Activated CD8-positive, alpha-beta T cell treated with anti-CD3 and anti-CD28 coated beads, Interleukin-2, amount 10 ng/mL, durations not matched to agents 7 days and 5 days (primary cell): ENCODE data around the gene RNF212B. TPM values are rescaled to one million over a fixed set of nuclear protein-coding genes. Genes with fewer than 3 reads are reported as not detected.
"Not testable (repeated sequence)": the region's sequence is repeated elsewhere in the genome, so short reads cannot be mapped to it uniquely, and the experiment has no call there.

ENCODE experiments used
- ATAC-seq: fragments of 150-1000 bp; cut with Tn5 transposase; one replicate; pipeline ENCODE4 v1.10.0; 2021; ENCODE audit warnings: moderate library complexity
- CTCF ChIA-PET: fragments of 350-600 bp; sonication (Branson Sonifier 250); formaldehyde crosslinking; loops from one replicate; lab custom pipeline; 2021; ENCODE audit warnings: antibody characterized with exemption; lab: Charles Lee
- POLR2A ChIA-PET: fragments of 350-600 bp; sonication (Branson Sonifier 250); formaldehyde crosslinking; loops from one replicate; lab custom pipeline; 2021; ENCODE audit warnings: antibody characterized with exemption; lab: Charles Lee
- DNase-seq: peaks from one replicate; pipeline ENCODE4 v3.0.0-alpha.2; 2020
- H3K27ac Mint-ChIP-seq: one replicate; pipeline ENCODE4 v1.8.0; 2021; ENCODE audit warnings: mild to moderate bottlenecking, mixed read lengths
- H3K27me3 Mint-ChIP-seq: one replicate; pipeline ENCODE4 v1.8.0; 2021; ENCODE audit warnings: low read depth, mixed read lengths
- H3K36me3 Mint-ChIP-seq: one replicate; pipeline ENCODE4 v1.8.0; 2021; ENCODE audit warnings: low read depth, mixed read lengths
- H3K4me1 Mint-ChIP-seq: one replicate; pipeline ENCODE4 v1.8.0; 2021; ENCODE audit warnings: low read depth, mixed read lengths
- H3K4me3 Mint-ChIP-seq: one replicate; pipeline ENCODE4 v1.8.0; 2021; ENCODE audit warnings: mild to moderate bottlenecking, mixed read lengths
- H3K9me3 Mint-ChIP-seq: one replicate; pipeline ENCODE4 v1.8.0; 2022; ENCODE audit warnings: mixed read lengths; ENCODE audit not compliant: insufficient read depth
- total RNA-seq, 2 experiments: library from RNA; stranded (reverse); gene quantifications; one replicate each; pipeline ENCODE4 v1.2.3, GENCODE V29; 2021

The RNF212B gene
- total RNA-seq, 2 experiments from 2014 or later, result not detected

GRCh38 chr14:23245282-23245681 is 7.5 kb downstream of the RNF212B start:
- Mint-ChIP-seq H3K4me1 (no peaks in the 10 kb centered on the region), H3K27me3 (peaks cover 19% of the 10 kb centered on the region), H3K4me3 (no peak overlapping the region), H3K27ac (no peak overlapping the region), H3K9me3 (no peaks in the 10 kb centered on the region), H3K36me3 (no peaks in the 10 kb centered on the region)
- no peak for ATAC-seq
- CTCF ChIA-PET, result no interaction called here
- POLR2A ChIA-PET, result no interaction called here
- no peak for DNase-seq

- peaks cover 26% of the 10 kb centered on the region for H3K27me3 Mint-ChIP-seq
- no peaks in the 10 kb centered on the region for H3K4me1 Mint-ChIP-seq
- no peak overlapping the region for H3K4me3 Mint-ChIP-seq
- ATAC-seq (no peak), DNase-seq (no peak)
- CTCF ChIA-PET, result no interaction called here
- H3K36me3 Mint-ChIP-seq, result no peaks in the 10 kb centered on the region
- no peaks in the 10 kb centered on the region for H3K9me3 Mint-ChIP-seq
- POLR2A ChIA-PET, result no interaction called here
- no peak overlapping the region for H3K27ac Mint-ChIP-seq
These were observed 10.9 kb downstream of the RNF212B start for GRCh38 chr14:23248601-23249000.

GRCh38 chr14:23249824-23250223 is 12.1 kb downstream of the RNF212B start:
- POLR2A ChIA-PET, result no interaction called here

GRCh38 chr14:23252006-23252405 is 14.3 kb downstream of the RNF212B start:
- POLR2A ChIA-PET, result no interaction called here

More at GRCh38 chr14:23249824-23250223, 12.1 kb downstream of the RNF212B start:
- no peaks in the 10 kb centered on the region for H3K4me1 Mint-ChIP-seq
- ATAC-seq (no peak), DNase-seq (no peak)
- no peaks in the 10 kb centered on the region for H3K36me3 Mint-ChIP-seq
- CTCF ChIA-PET, result interaction anchor here (0.6 kb wide), 1 partner anchor 45 kb away, joined by 3 read pairs; no protein-coding TSS in a partner anchor
- H3K9me3 Mint-ChIP-seq, result no peaks in the 10 kb centered on the region
- H3K27me3 Mint-ChIP-seq, result peaks cover 26% of the 10 kb centered on the region
- H3K27ac Mint-ChIP-seq, result no peak overlapping the region
- no peak overlapping the region for H3K4me3 Mint-ChIP-seq

GRCh38 chr14:23252420-23253333 is 14.9 kb downstream of the RNF212B start:
- Mint-ChIP-seq H3K27ac (no peak overlapping the region), H3K36me3 (no peaks in the 10 kb centered on the region), H3K9me3 (no peaks in the 10 kb centered on the region), H3K4me3 (no peak overlapping the region), H3K4me1 (no peaks in the 10 kb centered on the region), H3K27me3 (peaks cover 25% of the 10 kb centered on the region)
- ChIA-PET CTCF (no interaction called here), POLR2A (no interaction called here)
- ATAC-seq, result no peak
- DNase-seq, result no peak

More at GRCh38 chr14:23252006-23252405, 14.3 kb downstream of the RNF212B start:
- DNase-seq (no peak), ATAC-seq (no peak)
- H3K36me3 Mint-ChIP-seq, result no peaks in the 10 kb centered on the region
- no peak overlapping the region for H3K4me3 Mint-ChIP-seq
- peaks cover 21% of the 10 kb centered on the region for H3K27me3 Mint-ChIP-seq
- CTCF ChIA-PET, result no interaction called here
- H3K27ac Mint-ChIP-seq, result no peak overlapping the region
- no peaks in the 10 kb centered on the region for H3K9me3 Mint-ChIP-seq
- no peaks in the 10 kb centered on the region for H3K4me1 Mint-ChIP-seq

- Mint-ChIP-seq H3K9me3 (no peaks in the 10 kb centered on the region), H3K36me3 (no peaks in the 10 kb centered on the region), H3K4me3 (no peak overlapping the region), H3K27me3 (peaks cover 38% of the 10 kb centered on the region), H3K27ac (no peak overlapping the region), H3K4me1 (no peaks in the 10 kb centered on the region)
- ChIA-PET CTCF (interaction anchor here (1.6 kb wide), 1 partner anchor 137 kb away, joined by 7 read pairs; no protein-coding TSS in a partner anchor), POLR2A (interaction anchor here (1.5 kb wide), 1 partner anchor 74 kb away, joined by 3 read pairs; no protein-coding TSS in a partner anchor)
- ATAC-seq (no peak), DNase-seq (no peak)
These were observed 20.5 kb downstream of the RNF212B start for GRCh38 chr14:23258256-23258655.

- Mint-ChIP-seq H3K27ac (no peak overlapping the region), H3K27me3 (peaks cover 40% of the 10 kb centered on the region), H3K4me3 (no peak overlapping the region), H3K36me3 (no peaks in the 10 kb centered on the region), H3K4me1 (no peaks in the 10 kb centered on the region), H3K9me3 (no peaks in the 10 kb centered on the region)
- ATAC-seq, result no peak
- CTCF ChIA-PET, result interaction anchor here (1.1 to 2.3 kb wide), 2 partner anchors 33 to 121 kb away, joined by 3 to 9 read pairs; no protein-coding TSS in a partner anchor
- DNase-seq, result no peak
- POLR2A ChIA-PET, result no interaction called here
These were observed 21.7 kb downstream of the RNF212B start for GRCh38 chr14:23259426-23259825.

GRCh38 chr14:23260849-23261248 is 23.1 kb downstream of the RNF212B start:
- DNase-seq, POLR2A ChIA-PET, H3K4me1 Mint-ChIP-seq, ATAC-seq, H3K4me3 Mint-ChIP-seq, H3K9me3 Mint-ChIP-seq, H3K36me3 Mint-ChIP-seq, H3K27ac Mint-ChIP-seq: not testable (repeated sequence)
- H3K27me3 Mint-ChIP-seq, result peaks cover 37% of the 10 kb centered on the region
- CTCF ChIA-PET, result interaction anchor here (0.9 to 2.3 kb wide), 5 partner anchors 19 to 165 kb away, joined by 3 to 9 read pairs (median 3); partner anchors contain the start of gene C14orf119

GRCh38 chr14:23269193-23269592 is 31.5 kb downstream of the RNF212B start:
- Mint-ChIP-seq H3K27ac (no peak overlapping the region), H3K4me3 (no peak overlapping the region), H3K4me1 (no peaks in the 10 kb centered on the region), H3K36me3 (no peaks in the 10 kb centered on the region), H3K27me3 (peaks cover 10% of the 10 kb centered on the region), H3K9me3 (no peaks in the 10 kb centered on the region)
- CTCF ChIA-PET, result interaction anchor here (1.0 to 2.9 kb wide), 4 partner anchors 26 to 111 kb away, joined by 4 to 7 read pairs (median 5); no protein-coding TSS in a partner anchor
- POLR2A ChIA-PET, result no interaction called here
- DNase-seq, result no peak
- no peak for ATAC-seq

GRCh38 chr14:23275412-23275811 is 37.7 kb downstream of the RNF212B start:
- Mint-ChIP-seq H3K4me1 (no peaks in the 10 kb centered on the region), H3K27ac (no peak overlapping the region), H3K36me3 (peaks cover 2% of the 10 kb centered on the region), H3K9me3 (no peaks in the 10 kb centered on the region), H3K4me3 (no peak overlapping the region), H3K27me3 (no peaks in the 10 kb centered on the region)
- ChIA-PET CTCF (no interaction called here), POLR2A (no interaction called here)
- DNase-seq (no peak), ATAC-seq (no peak)

- ATAC-seq, result no peak
- Mint-ChIP-seq H3K27ac (no peak overlapping the region), H3K27me3 (no peaks in the 10 kb centered on the region), H3K9me3 (no peaks in the 10 kb centered on the region), H3K4me1 (no peaks in the 10 kb centered on the region), H3K4me3 (no peak overlapping the region), H3K36me3 (peaks cover 4% of the 10 kb centered on the region)
- ChIA-PET CTCF (interaction anchor here (1.2 to 2.6 kb wide), 5 partner anchors 9 to 201 kb away, joined by 3 to 9 read pairs (median 4); partner anchors contain the start of genes HOMEZ and SLC22A17), POLR2A (no interaction called here)
- DNase-seq, result no peak
These were observed 39.5 kb downstream of the RNF212B start for GRCh38 chr14:23277189-23277588.

- H3K4me1 Mint-ChIP-seq, POLR2A ChIA-PET, H3K27me3 Mint-ChIP-seq, H3K9me3 Mint-ChIP-seq, H3K36me3 Mint-ChIP-seq, H3K27ac Mint-ChIP-seq, H3K4me3 Mint-ChIP-seq, DNase-seq, ATAC-seq: not testable (repeated sequence)
- CTCF ChIA-PET, result interaction anchor here (1.2 to 2.6 kb wide), 4 partner anchors 9 to 201 kb away, joined by 3 to 9 read pairs (median 4); partner anchors contain the start of genes HOMEZ and SLC22A17
These were observed 40.2 kb downstream of the RNF212B start for GRCh38 chr14:23277928-23278327.
